Mesothelial cell of epicardium (in vitro differentiated cells): ENCODE results near the gene IPP. TPM values are rescaled to one million over a fixed set of nuclear protein-coding genes. Genes with fewer than 3 reads are reported as not detected.

Experiments
- DNase-seq, 2 experiments: peaks; one replicate each; pipeline ENCODE4 v3.0.0; 2021; ENCODE audit warnings: low spot score in 2 of 2; ENCODE audit not compliant: unreplicated experiment in 2 of 2
- H3K27ac Mint-ChIP-seq: 2 replicates; pipeline ENCODE4 v1.8.0; 2021; ENCODE audit warnings: mixed read lengths
- H3K27me3 Mint-ChIP-seq: 2 replicates; pipeline ENCODE4 v1.8.0; 2021; ENCODE audit warnings: low read depth, mixed read lengths
- H3K36me3 Mint-ChIP-seq: 2 replicates; pipeline ENCODE4 v1.8.0; 2021; ENCODE audit warnings: mixed read lengths
- H3K4me1 Mint-ChIP-seq: 2 replicates; pipeline ENCODE4 v1.8.0; 2021; ENCODE audit warnings: mixed read lengths
- H3K4me3 Mint-ChIP-seq: 2 replicates; pipeline ENCODE4 v1.8.0; 2021; ENCODE audit warnings: mild to moderate bottlenecking, moderate library complexity, mixed read lengths
- H3K9me3 Mint-ChIP-seq: 2 replicates; pipeline ENCODE4 v1.8.0; 2021; ENCODE audit warnings: mixed read lengths
- total RNA-seq: library from RNA; stranded (reverse); gene quantifications from 3 replicates; pipeline ENCODE4 v1.2.1, GENCODE V29; 2021
- TF ChIP-seq, protein P1 (sequence below): fragments of 200-600 bp; sonication (generic); IDR thresholded peaks from one replicate; pipeline ENCODE4 v1.5.0; 2021; ENCODE audit warnings: antibody characterized with exemption; ENCODE audit not compliant: unreplicated experiment

The IPP gene
- total RNA-seq, 1 donor from 2014 or later, result 20.6 TPM

DNA sequence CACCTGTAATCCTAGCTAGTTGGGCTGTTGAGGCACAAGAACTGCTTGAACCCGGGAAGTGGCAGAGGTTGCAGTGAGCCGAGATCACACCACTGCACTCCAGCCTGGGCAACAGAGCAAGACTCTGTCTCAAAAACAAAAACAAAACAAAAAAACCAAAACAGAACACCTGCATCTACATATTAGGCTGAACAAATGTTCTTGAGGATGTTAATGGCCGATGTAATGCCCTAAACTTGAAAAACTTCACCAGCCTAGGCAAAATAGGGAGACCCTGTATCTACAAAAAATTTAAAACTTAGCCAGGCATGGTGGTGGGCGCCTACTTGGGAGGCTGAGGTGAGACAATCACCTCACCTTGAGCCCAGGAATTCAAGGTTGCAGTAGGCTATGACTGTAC lies 81.9 kb downstream of the IPP start:
- DNase-seq, result no peak
- Mint-ChIP-seq H3K36me3 (peaks cover 4% of the 10 kb centered on the region), H3K4me1 (peaks cover 8% of the 10 kb centered on the region), H3K4me3 (no peak overlapping the region), H3K27me3 (no peaks in the 10 kb centered on the region), H3K27ac (no peak overlapping the region), H3K9me3 (no peaks in the 10 kb centered on the region)
- TF ChIP-seq, protein P1, sequence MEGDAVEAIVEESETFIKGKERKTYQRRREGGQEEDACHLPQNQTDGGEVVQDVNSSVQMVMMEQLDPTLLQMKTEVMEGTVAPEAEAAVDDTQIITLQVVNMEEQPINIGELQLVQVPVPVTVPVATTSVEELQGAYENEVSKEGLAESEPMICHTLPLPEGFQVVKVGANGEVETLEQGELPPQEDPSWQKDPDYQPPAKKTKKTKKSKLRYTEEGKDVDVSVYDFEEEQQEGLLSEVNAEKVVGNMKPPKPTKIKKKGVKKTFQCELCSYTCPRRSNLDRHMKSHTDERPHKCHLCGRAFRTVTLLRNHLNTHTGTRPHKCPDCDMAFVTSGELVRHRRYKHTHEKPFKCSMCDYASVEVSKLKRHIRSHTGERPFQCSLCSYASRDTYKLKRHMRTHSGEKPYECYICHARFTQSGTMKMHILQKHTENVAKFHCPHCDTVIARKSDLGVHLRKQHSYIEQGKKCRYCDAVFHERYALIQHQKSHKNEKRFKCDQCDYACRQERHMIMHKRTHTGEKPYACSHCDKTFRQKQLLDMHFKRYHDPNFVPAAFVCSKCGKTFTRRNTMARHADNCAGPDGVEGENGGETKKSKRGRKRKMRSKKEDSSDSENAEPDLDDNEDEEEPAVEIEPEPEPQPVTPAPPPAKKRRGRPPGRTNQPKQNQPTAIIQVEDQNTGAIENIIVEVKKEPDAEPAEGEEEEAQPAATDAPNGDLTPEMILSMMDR, result no peak

DNA sequence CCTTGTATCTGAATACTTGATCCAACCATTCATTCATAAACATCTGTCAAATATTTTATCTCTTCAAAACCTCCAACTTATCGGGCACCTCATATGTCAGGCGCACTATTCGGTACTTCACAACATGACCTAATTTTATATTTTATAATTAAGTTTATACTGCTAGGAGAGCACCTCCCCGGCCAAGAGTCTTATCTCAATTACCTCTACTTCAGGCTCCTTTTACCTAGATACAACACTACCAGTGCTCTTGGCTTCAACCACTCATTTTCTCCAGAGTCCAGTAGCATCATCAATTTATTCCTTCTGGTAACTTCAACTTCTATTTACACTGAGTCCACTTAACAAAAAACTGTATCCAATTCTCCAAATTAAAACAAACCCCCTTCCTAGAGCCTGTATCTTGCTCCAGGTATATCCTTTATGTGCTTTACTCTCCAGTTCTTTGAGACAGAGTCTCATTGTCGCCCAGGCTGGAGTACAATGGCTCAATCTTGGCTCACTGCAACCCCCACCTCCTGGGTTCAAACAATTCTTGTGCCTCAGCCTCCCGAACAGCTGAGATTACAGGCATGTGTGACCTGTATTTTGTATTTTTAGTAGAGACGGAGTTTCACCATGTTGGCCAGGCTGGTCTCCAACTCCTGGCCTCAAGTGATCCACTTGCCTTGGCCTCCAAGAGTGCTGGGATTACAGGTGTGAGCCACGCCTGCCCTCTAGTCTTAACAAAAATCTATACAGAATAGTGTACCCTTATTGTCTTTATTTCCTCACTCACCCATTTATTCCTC lies 82.9 kb downstream of the IPP start:
- TF ChIP-seq, protein P1, result no peak
- Mint-ChIP-seq H3K36me3 (peaks cover 7% of the 10 kb centered on the region), H3K9me3 (no peaks in the 10 kb centered on the region), H3K4me1 (peaks cover 14% of the 10 kb centered on the region), H3K27me3 (no peaks in the 10 kb centered on the region), H3K4me3 (no peak overlapping the region), H3K27ac (no peak overlapping the region)
- DNase-seq, result no peak

DNA sequence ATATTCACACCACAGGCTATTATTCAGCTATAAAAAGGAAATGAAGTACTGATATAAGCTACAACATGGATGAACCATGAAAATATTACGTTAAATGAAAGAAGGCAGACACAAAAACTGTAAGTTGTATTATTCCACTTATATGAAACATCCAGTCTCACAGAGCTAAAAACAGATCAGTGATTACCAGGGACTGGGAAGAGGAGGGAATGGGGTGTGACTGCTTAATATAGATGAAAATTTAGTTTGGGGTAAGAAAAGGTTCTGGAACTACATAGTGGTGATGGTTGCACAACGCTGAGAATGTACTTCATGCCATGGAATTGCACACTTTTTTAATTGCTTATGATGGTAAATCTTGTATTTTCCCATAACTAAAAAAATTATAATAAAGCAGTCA lies 83.6 kb downstream of the IPP start:
- TF ChIP-seq, protein P1, result no peak
- peaks cover 7% of the 10 kb centered on the region for H3K36me3 Mint-ChIP-seq
- H3K4me1 Mint-ChIP-seq, result peaks cover 14% of the 10 kb centered on the region

DNA sequence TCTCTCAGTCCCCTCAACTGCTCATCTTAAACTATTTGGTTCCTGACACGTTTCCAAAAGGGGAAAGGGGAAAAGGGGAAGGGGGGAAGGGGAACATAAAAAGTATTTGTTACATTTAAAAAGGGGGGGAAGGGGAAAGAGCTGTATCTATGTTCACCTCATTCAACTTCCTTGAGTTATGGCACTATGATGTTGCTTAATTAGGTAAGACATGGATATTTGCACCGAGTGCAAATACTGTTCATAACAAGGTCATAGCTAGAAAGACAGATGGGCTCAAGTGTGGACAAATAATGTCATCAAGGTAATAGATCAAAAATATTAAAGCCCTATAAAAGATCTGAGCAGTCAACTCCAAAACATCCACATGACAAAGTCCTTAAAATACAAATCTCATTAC lies 90.1 kb downstream of the IPP start:
- Mint-ChIP-seq H3K9me3 (no peaks in the 10 kb centered on the region), H3K27ac (no peak overlapping the region), H3K27me3 (no peaks in the 10 kb centered on the region), H3K36me3 (peaks cover 25% of the 10 kb centered on the region), H3K4me3 (no peak overlapping the region), H3K4me1 (peaks cover 6% of the 10 kb centered on the region)
- TF ChIP-seq, protein P1, result no peak
- no peak for DNase-seq

More for the DNA sequence above, 83.6 kb downstream of the IPP start:
- no peaks in the 10 kb centered on the region for H3K27me3 Mint-ChIP-seq
- H3K9me3 Mint-ChIP-seq, result no peaks in the 10 kb centered on the region
- DNase-seq, result no peak
- H3K27ac Mint-ChIP-seq, result no peak overlapping the region
- H3K4me3 Mint-ChIP-seq, result no peak overlapping the region

DNA sequence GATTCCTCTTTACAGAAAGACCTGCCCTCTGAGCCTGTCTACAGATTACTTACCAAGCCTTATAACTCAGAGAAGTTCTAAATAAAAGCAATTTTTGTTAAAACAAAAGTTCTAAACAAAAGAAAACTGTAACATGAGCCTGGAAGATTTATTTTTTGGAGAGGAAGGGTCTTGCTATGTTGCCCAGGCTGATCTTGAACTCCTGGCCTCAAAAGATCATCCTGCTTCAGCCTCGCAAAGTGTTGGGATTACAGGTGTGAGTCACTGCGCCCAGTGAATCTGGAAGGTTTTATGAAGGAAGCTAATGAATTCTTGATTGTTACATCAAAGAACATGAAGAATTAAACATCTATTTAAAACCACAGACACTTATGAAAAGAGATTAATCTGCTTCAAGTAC lies 91.2 kb downstream of the IPP start:
- TF ChIP-seq, protein P1, result no peak
- no peak overlapping the region for H3K27ac Mint-ChIP-seq
- no peaks in the 10 kb centered on the region for H3K9me3 Mint-ChIP-seq
- peaks cover 6% of the 10 kb centered on the region for H3K4me1 Mint-ChIP-seq
- H3K36me3 Mint-ChIP-seq, result peaks cover 33% of the 10 kb centered on the region
- H3K27me3 Mint-ChIP-seq, result no peaks in the 10 kb centered on the region
- no peak overlapping the region for H3K4me3 Mint-ChIP-seq
- DNase-seq, result no peak

DNA sequence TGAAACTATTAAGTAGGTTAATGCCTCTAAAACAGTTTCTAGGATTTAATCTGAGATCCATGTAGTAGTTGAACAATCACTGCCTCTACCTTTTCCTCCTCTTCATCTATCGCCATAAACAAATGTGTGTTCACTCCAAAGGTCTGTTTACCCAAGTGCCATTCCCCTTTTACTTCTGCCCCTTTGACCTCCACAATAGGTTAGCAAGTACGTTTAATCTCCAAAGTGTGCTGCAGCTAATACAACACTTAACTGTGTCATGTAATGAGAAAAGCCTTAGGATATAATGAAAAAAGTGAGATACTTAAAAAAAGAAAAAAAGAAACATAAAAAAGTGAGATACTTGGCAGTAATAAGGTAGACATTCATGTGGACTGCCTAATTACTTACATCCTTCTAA lies 92.3 kb downstream of the IPP start:
- DNase-seq, result no peak
- Mint-ChIP-seq H3K36me3 (peaks cover 30% of the 10 kb centered on the region), H3K4me3 (no peak overlapping the region), H3K27ac (no peak overlapping the region), H3K27me3 (no peaks in the 10 kb centered on the region), H3K9me3 (no peaks in the 10 kb centered on the region), H3K4me1 (peaks cover 2% of the 10 kb centered on the region)
- TF ChIP-seq, protein P1, result no peak
